Large intestine (tissue), 3 donors: ENCODE results near the gene KRTAP10-3. TPM values are rescaled to one million over a fixed set of nuclear protein-coding genes. Genes with fewer than 3 reads are reported as not detected.
"Not testable (repeated sequence)": the region's sequence is repeated elsewhere in the genome, so short reads cannot be mapped to it uniquely, and the experiment has no call there.

ENCODE experiments used
- DNase-seq, 2 donors: peaks; one replicate each; pipeline versions ENCODE4 v3.0.0 to v3.0.0-alpha.2; 2013
- H3K27ac ChIP-seq: one replicate; pipeline ENCODE4 v1.5.1; 2013; ENCODE audit warnings: low read length
- H3K27me3 ChIP-seq: 2 replicates; pipeline ENCODE4 v1.6.1; 2013; ENCODE audit warnings: low read length; ENCODE audit not compliant: control insufficient read depth, insufficient read depth
- H3K36me3 ChIP-seq: 2 replicates; pipeline ENCODE4 v1.6.1; 2013; ENCODE audit warnings: low read length; ENCODE audit not compliant: control insufficient read depth, insufficient read depth
- H3K4me1 ChIP-seq: one replicate; pipeline ENCODE4 v1.6.1; 2013; ENCODE audit warnings: low read length; ENCODE audit not compliant: control insufficient read depth, insufficient read depth
- H3K4me3 ChIP-seq: one replicate; pipeline ENCODE4 v1.5.1; 2013; ENCODE audit warnings: low read length
- H3K9me3 ChIP-seq: one replicate; pipeline ENCODE4 v1.6.1; 2013; ENCODE audit warnings: mild to moderate bottlenecking, low read depth, low read length, moderate library complexity; ENCODE audit not compliant: control insufficient read depth
- WGBS: methylation state at CpG from one replicate; pipeline ENCODE4 v1.1.5; 2013; ENCODE audit warnings: low lambda C conversion rate; ENCODE audit not compliant: insufficient coverage; 5-methylcytosine and 5-hydroxymethylcytosine counted together
- polyA plus RNA-seq: library from polyadenylated mRNA; unstranded; fragments of 120-200 nt; gene quantifications from one replicate; pipeline ENCODE4 v1.2.1, GENCODE V29; 2013

KRTAP10-3 gene
- polyA plus RNA-seq, 1 donor = not detected

DNA sequence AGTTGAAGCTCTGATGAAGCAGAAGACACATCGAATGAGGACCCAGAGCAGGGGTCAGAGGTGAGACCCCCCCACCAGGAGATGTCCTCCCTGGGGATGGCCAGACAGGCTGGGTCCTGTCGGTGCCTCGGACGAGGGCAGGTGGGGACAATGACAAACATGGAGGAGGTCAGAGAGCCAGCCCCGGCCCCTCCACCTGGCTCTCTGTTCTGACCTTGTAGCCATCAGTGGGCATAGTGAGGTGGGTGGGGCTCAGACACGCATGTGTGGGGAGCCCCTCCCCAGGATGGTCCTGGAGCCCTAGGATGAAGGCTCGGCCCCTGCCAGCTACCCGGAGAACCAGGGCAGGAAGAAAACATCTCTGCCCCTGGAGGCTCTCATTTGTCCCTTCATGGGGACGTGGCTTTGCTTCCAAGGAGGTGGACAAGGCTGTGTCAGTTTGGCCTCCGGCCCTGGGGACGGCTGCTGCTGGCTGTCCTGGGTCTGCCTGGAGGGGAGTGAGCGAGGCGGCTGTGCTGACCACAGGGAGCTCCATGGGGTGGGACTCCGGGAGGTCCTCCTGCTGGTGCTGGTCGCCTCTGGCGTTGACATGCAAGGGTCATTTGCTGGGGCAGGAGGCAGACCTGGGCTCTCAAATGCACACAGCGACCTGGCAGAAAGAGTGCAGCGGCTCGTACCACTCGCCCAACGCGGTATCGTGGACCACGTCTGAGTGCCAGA lies 31.2 kb upstream of the KRTAP10-3 start:
- no peaks in the 10 kb centered on the region for H3K27me3 ChIP-seq
- DNase-seq = no peak

DNA sequence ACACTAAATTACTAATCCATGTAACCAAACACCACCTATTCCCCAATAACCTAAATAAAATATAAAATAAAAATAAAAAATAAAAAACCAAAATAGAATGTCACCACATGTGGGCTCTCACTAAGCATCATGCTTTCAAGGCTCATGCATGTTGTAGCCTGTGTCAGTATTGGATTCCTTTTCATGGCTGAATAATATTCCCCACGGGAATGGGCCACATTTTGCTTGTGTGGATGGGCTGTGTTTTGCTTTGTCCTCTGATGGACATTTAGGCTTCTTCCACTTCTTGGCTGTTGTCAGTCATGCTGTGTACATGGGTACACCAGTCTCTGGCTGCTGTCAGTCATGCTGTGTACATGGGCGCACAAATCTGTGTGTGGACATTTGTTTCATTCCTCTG lies 30.5 kb upstream of the KRTAP10-3 start:
- Histone ChIP-seq H3K36me3 (no peaks in the 10 kb centered on the region), H3K4me1 (no peaks in the 10 kb centered on the region), H3K4me3 (no peak overlapping the region), H3K27me3 (no peaks in the 10 kb centered on the region), H3K9me3 (peaks cover 4% of the 10 kb centered on the region), H3K27ac (no peak overlapping the region)
- DNase-seq = no peak
- WGBS = no CpG with 5 or more reads among the region's 2 CpGs

More for the DNA sequence above, 31.2 kb upstream of the KRTAP10-3 start:
- Histone ChIP-seq H3K9me3 (peaks cover 4% of the 10 kb centered on the region), H3K27ac (no peak overlapping the region), H3K4me3 (no peak overlapping the region), H3K36me3 (no peaks in the 10 kb centered on the region), H3K4me1 (no peaks in the 10 kb centered on the region)
- WGBS = no CpG with 5 or more reads among the region's 24 CpGs

DNA sequence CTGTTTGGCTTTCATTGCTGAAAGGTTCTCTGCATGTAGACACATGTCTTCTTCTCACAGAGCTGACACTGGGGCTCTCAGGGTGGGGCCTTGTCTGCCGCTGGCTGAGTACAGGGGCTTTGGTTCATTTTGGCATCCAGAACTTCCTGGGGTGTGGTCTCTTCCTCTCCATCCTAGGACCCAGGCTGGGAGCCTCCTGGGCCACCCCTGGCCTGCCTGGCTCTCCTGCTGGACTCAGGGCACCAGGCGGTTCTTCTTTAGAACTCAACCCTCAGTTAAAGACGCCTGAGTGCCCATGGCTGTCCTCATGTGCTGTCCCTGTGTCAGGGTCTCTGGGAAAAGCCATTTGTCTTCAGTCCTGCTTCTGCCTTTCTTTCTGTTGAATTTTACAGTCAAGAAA lies 27.3 kb upstream of the KRTAP10-3 start:
- Histone ChIP-seq H3K4me1 (no peaks in the 10 kb centered on the region), H3K27ac (no peak overlapping the region), H3K4me3 (no peak overlapping the region), H3K36me3 (no peaks in the 10 kb centered on the region), H3K9me3 (peaks cover 9% of the 10 kb centered on the region), H3K27me3 (no peaks in the 10 kb centered on the region)
- no CpG with 5 or more reads among the region's 3 CpGs for WGBS
- no peak for DNase-seq

DNA sequence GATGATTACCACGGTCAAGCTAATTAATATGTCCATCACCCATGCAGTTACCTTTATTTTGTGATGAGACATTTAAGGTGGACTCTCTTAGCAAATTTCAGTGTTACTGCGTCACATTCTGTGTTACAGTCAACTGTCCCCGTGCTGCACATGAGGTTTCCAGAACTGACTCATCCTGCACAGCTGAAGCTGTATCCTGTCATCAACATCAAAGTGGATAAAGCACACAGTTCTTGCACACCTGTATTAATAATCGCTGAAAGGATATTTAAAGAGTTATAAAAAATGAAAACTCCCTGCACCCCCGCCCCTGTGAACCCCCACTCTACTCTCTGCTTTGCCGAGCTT lies 25.2 kb upstream of the KRTAP10-3 start:
- Histone ChIP-seq H3K27ac (no peak overlapping the region), H3K9me3 (peaks cover 20% of the 10 kb centered on the region), H3K4me3 (no peak overlapping the region), H3K27me3 (no peaks in the 10 kb centered on the region), H3K4me1 (no peaks in the 10 kb centered on the region), H3K36me3 (no peaks in the 10 kb centered on the region)
- DNase-seq = no peak
- WGBS = 90% methylated on average over 2 of the region's 6 CpGs

DNA sequence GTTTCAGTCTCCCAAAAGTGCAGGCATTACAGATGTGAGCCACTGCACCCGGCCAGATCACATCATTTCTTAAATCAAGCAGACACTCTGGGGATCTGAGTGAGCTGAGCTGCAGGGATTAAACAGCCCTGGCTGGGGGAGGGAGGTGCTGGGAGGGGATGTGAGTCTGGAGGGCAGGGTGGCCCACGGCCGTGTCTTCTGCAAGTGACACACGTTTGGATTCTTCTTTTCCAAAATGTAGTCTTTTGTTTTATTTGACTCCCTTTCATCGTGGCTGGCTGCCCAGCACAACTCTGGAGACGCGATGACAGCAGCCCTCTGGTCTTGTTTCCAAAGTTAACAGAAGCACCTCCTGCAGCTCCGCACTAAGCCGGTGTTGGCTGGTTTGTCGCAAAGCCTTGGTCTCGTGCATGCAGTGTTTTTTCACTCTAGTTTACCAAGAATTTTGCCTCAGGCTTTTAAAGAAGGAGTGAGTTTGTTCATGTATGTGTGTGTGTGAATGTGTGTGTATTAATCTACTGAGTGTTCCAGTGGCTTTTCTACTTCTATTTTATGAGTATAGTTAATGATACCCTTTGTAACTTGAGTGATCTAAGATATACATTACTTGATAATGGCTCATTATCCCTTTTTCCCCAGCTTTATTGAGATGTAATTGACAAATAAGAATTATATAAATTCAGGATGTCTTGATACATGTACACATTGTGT lies 24.6 kb upstream of the KRTAP10-3 start:
- Histone ChIP-seq H3K4me1 (no peaks in the 10 kb centered on the region), H3K9me3 (peaks cover 25% of the 10 kb centered on the region), H3K27me3 (no peaks in the 10 kb centered on the region), H3K36me3 (no peaks in the 10 kb centered on the region), H3K4me3 (no peak overlapping the region), H3K27ac (no peak overlapping the region)
- no CpG with 5 or more reads among the region's 11 CpGs for WGBS
- no peak for DNase-seq

DNA sequence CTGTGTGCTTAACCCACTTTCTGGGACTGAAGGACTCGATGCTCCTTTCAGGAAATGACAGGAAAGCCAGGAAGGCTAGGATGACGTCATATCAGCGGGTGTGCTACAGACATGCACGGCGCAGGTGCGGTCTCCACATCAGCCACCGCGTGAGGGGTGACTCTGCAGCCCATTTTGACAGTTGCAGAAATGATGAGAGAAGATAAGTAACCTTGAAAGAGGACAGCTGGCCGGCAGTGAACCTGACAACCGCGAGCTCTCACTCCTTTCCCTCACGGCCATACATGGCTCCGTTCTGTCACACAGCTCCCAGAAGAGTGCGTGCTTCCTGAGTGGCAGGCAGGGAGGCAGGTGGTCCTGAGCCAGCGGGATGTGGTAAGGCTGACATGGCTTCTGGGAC lies 23.5 kb upstream of the KRTAP10-3 start:
- no peak for DNase-seq
- Histone ChIP-seq H3K36me3 (no peaks in the 10 kb centered on the region), H3K27me3 (no peaks in the 10 kb centered on the region), H3K9me3 (peaks cover 25% of the 10 kb centered on the region), H3K4me1 (no peaks in the 10 kb centered on the region), H3K4me3 (no peak overlapping the region), H3K27ac (no peak overlapping the region)
- WGBS = no CpG with 5 or more reads among the region's 15 CpGs

DNA sequence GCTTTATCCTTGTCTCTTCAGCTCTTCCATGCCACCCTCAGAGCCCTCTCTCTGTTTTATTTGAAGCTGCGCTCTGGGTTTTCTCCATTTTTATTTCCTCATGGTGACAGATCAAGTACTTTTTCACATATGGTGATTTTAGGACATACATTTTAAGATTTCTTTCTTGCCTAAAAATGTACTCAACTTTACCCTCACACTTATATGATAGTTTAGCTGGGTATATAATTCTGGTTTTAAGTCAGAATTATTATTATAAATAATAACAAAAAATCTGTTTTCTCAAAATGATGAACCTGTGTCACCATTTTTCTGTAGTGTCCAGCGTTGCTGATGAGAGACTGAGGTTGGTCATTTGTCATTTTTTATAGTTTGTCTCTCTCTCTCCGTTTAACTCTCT lies 22.6 kb upstream of the KRTAP10-3 start:
- peaks cover 25% of the 10 kb centered on the region for H3K9me3 ChIP-seq
- no peak for DNase-seq
- H3K4me1 ChIP-seq = no peaks in the 10 kb centered on the region
- H3K36me3 ChIP-seq = no peaks in the 10 kb centered on the region
- H3K27me3 ChIP-seq = no peaks in the 10 kb centered on the region
- no peak overlapping the region for H3K27ac ChIP-seq
- H3K4me3 ChIP-seq = no peak overlapping the region
- 97% methylated on average over 3 of the region's 3 CpGs for WGBS

DNA sequence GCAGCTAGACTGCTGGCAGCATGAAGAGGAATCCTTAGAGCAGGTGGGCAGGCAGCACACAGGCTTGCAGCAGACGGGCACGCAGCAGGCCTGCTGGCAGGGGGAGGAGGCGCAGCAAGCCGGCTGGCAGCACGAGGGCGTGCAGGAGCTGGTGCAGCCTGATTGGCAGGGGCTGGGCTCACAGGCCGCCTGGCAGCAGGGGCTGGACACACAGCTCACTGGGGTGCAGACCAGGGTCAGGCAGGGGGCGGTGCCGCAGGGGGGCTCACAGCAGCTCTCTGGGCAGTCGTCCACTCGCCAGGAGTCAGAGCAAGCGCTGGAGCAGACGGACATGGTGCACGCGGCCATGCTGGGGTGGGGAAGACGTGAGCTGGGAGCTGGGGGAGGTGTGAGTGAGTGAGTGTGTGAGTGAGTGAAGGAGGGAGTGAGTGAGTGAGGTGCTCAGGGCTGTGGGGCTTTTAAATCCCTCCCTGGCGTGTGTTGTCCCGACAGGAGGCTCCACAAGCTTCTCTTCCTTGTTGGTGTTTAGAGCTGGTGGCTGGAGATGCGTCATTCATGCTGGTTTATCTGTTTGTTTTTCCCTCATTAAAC lies 21.7 kb upstream of the KRTAP10-3 start, which contains the start of gene KRTAP10-5:
Gene KRTAP10-5, minus strand, starts transcription at position 374 of the 591 bp plus-strand sequence. Its CDS starts 26 bp downstream, at position 348.
- WGBS = no CpG with 5 or more reads among the region's 19 CpGs
- H3K27me3 ChIP-seq, DNase-seq, H3K27ac ChIP-seq, H3K4me1 ChIP-seq, H3K36me3 ChIP-seq, H3K4me3 ChIP-seq: not testable (repeated sequence)
- peaks cover 21% of the 10 kb centered on the region for H3K9me3 ChIP-seq

DNA sequence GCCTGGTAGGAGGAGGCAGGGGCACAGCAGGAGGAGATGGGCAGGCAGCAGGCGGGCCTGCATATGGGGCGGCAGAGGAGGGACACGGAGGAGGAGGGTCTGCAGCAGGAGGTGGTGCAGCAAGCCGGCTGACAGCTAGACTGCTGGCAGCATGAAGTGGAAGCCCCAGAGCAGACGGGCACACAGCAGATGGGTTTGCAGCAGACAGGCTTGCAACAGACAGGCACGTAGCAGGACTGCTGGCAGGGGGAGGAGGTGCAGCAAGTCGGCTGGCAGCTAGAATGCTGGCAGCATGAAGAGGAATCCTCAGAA lies 21.2 kb upstream of the KRTAP10-3 start:
- WGBS = no CpG with 5 or more reads among the region's 7 CpGs
- no peaks in the 10 kb centered on the region for H3K27me3 ChIP-seq
- no peak overlapping the region for H3K27ac ChIP-seq
- DNase-seq = no peak
- peaks cover 21% of the 10 kb centered on the region for H3K9me3 ChIP-seq
- no peaks in the 10 kb centered on the region for H3K36me3 ChIP-seq
- H3K4me3 ChIP-seq = no peak overlapping the region
- H3K4me1 ChIP-seq = no peaks in the 10 kb centered on the region

DNA sequence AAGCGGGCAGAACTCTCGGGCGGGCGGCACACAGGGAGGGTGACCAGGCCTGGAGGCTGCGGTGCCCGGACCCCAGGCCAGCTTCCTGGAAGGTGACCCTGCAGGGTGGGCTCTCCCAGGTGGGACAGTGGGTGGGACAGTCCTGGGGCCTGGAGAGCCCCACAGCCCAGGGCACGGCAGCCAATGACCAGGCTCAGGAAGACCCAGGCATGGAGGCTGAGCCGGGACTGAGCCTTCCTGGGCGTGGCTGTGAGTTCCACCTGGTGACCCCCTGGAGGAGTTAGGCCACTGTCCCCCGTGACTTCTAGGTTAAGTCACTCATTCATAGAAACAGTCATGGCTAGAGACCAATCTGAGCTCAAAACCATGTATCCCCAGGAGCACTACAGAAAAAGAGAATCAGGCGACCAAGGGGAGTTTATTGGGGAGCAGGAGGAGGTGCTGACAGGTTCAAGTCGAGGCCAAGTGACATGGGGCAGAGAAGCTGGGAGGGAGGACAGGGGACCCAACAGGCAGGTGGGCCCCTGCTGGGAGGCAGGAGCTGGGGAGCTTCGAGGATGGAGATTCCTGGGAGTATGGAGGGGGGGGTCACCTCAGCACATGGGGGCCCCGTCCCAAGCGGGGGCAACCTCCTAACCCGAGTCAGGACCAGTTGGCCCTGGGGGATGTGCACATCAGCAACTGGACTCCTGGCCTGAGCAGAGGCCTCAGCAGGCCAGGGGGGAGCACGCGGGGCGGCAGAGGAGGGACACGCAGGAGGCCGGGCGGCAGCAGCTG lies 20.6 kb upstream of the KRTAP10-3 start:
- Histone ChIP-seq H3K4me1 (peaks cover 3% of the 10 kb centered on the region), H3K4me3 (no peak overlapping the region), H3K27ac (no peak overlapping the region), H3K9me3 (peaks cover 21% of the 10 kb centered on the region), H3K36me3 (no peaks in the 10 kb centered on the region), H3K27me3 (no peaks in the 10 kb centered on the region)
- no peak for DNase-seq
- no CpG with 5 or more reads among the region's 22 CpGs for WGBS
